ENCODE data around the gene SLC12A2.

The SLC12A2 gene

DNA sequence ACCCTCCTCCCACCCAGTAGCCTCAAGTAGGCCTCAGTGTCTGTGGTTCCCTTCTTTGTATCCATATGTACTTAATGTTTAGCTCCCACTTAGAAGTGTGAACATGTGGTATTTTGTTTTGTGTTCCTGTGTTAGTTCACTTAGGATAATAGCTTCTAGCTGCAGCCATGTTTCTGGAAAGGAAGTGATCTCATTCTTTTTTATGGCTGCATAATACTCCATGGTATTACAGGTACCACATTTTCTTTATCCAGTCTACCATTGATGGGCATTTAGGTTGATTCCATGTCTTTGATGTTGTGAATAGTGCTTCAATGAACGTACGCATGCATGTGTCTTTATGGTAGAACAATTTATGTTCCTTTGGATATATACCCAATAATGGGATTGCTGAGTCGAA is 74.8 kb downstream of the SLC12A2 start:
- no peak overlapping the region for H3K4me3 ChIP-seq (ENCODE audit: low read depth, low read length)

DNA sequence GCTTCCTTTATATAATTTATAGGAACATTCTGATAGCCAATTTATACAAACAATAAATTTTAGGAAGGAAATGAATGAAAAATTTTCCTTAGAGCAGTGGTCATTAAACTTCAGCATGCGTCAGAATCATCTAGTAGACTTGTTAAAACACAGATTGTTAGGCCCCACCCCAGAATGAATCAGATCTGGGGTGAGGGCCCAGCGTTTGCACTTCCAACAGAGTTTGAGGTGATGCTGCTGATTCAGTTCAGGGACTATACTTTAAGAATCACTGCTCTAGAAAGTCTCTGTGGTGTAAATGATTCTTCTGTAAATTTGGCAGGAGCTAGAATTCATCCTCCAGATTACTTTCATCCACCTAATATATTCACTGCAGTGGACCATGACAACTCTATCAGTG is 80.4 kb downstream of the SLC12A2 start:
- H3K4me3 ChIP-seq (ENCODE audit: low read depth, low read length), result no peak overlapping the region

DNA sequence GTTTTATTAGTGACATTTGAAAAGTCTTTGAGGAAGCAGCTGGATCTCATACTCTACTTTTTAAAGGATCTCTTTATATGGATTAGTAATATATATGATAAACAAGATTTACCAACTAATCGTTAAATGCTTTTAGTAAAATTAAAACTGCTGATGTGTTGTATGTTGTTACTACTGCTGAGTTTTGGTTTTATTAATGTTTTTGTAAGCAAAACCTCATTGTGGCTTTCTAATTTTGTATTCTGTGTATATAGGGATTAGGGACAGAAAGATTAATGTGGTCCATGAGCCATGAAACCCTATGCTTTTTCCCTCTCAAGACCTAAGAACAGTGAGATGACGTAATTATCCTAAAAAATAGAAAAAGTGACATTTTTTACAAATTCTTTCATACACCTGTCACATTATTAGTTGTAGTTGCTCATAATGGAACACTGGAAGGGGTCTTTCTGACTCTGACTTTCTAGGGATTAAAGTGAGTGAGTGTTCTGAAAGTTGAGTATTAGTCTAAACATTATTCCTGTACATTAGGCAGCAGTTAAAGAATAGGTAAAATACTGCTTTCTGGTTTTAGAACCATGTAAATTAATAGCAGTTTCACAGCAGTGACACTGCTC is 85.9 kb downstream of the SLC12A2 start:
- H3K4me3 ChIP-seq (ENCODE audit: low read depth, low read length), result no peak overlapping the region

DNA sequence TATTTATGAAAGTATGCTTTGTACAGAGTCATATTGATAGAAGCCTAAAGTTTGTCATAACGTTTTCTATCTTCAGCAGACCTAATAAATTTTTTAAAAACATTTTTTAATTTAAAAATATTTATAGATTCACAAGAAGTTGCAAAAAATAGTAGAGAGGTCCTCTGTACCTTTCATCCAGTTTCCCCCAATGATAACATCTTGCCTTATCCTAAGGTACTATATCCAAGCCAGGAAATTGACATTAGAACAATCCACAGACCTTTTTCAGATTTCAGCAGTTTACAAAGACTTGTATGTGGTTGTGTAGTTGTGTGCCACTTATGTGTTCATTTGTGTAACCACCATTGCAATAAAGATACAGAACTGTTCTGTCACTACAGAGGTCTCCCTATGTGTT is 88.5 kb downstream of the SLC12A2 start:
- H3K4me3 ChIP-seq (ENCODE audit: low read depth, low read length), result no peak overlapping the region

DNA sequence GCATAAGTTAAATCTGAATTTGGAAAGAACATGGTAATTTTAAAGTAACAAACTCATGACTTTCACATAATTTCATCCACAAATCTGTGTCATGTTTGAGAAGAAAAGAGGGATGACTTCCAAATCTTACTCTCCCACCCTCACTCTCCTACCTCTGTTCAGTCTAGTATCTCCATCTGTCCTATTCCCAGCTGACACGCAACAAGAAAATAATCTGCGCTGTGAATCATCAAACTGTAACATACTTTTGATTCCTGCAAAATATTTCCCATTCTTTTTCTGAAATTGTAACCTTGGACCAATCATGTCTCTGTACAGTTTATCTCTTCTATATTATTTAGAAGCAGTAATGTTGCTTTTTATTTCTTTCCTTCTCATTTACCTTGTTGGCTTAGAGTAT is 91.4 kb downstream of the SLC12A2 start:
- H3K4me3 ChIP-seq (ENCODE audit: low read depth, low read length), result no peak overlapping the region

DNA sequence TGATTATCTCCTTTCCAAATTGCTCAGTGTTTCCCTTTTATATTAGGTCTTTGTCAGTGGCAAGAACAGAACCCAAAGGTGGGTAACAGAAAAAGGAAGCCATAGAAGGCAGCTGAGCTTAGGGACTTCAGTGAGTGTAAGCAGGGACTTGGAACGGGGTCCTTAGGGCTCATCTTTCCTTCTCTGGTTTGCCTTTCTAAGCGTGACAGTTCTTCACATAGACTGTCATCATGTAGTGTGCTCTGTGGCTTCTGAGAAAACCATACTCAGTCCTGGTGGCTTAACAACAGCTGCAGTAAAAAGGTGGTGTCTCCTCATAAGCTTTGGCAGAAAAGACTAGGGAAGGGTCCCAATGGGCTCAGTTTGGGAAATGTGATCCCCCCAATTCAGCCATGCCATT is 108.8 kb downstream of the SLC12A2 start:
- no peak overlapping the region for H3K4me3 ChIP-seq (ENCODE audit: low read depth, low read length)

DNA sequence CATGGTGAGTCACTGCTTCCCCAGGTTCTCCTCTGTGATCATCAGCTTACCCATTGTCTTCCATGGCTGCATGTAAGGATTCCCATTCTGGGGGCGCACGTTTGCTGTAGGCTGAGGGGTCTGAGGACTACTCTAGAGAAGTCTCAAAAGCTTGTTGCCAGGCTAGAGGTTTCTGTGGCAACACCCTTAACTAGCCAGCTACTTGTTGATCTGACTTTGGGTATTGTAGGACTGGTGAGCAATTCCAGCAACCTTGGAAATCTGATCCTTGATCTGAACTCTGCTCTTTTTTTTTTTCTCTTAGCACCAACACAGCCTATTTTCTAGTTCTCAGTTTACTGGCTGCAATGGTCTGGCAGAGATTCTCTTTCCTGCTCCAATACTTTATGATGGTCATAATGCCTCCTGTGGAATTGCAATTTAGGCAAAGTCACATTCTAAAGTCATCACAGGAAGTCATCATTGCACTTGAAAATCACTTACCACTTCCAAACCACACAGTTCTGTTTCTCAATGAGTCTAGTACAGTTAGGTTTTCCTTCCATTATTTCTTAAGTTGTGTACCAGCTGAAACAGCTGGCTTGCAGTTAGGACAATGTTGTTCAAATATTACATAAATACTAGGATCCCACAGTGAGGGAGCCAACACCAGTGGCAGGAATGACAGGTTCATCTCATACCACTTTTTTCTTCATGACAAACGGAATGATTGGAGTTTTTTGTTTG is 110.3 kb downstream of the SLC12A2 start:
- no peak overlapping the region for H3K4me3 ChIP-seq (ENCODE audit: low read depth, low read length)

DNA sequence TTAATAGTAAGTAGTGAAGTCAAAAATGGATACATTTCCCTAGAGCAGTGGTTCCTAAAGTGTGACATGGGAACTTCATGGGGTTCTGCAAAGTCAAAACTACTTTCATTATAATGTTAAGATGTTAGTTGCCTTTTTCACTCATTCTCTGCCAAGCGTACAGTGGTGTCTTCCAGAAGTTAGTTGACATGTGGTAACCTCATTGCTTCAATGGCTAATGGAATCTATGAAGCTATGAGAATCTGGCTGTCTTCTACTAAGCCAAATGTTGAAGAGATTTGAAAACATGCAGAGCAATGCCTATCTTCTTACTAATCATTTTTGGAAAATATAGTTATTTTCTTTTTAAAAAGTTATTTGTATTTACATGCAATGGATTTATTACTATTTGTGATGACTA is 111.8 kb downstream of the SLC12A2 start:
- no peak overlapping the region for H3K4me3 ChIP-seq (ENCODE audit: low read depth, low read length)

DNA sequence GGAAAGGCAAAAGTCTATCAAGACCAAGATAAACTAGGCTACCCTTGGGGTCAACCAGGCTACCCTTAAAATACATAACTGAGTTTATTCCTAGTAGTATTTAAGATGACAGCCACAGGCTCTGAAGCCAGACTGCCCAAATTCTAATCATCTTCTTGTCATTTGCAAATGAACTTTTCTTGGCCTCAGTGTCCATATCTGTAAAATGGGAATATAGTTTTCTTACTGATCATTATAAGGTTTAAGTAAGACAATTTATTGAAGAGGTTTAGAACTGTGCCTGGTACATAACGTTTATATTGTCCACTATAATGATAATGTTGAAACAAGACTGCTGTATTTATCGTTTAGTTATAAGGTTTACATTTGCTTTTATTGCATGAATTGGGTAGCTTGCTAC is 112.5 kb downstream of the SLC12A2 start:
- no peak overlapping the region for H3K4me3 ChIP-seq (ENCODE audit: low read depth, low read length)

DNA sequence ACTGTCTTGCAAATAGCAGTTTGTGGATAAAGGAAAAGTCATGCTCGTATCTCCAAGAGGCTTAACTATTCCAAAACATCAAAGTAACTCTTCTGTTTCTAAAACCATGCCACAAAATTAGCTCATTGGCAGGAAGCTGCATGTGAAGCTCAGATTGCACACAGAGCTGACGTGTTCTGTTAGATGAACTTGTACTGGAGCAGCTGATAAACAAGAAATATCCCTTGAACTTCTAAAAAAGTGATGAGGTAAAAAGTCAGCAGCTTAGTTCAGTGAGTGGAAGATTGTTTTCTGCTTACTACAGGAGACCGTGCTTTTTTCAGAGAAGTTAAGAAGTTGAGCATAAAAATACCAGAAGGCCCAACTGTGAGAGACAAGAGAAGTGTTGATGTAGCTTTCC is 113.2 kb downstream of the SLC12A2 start:
- no peak overlapping the region for H3K4me3 ChIP-seq (ENCODE audit: low read depth, low read length)

DNA sequence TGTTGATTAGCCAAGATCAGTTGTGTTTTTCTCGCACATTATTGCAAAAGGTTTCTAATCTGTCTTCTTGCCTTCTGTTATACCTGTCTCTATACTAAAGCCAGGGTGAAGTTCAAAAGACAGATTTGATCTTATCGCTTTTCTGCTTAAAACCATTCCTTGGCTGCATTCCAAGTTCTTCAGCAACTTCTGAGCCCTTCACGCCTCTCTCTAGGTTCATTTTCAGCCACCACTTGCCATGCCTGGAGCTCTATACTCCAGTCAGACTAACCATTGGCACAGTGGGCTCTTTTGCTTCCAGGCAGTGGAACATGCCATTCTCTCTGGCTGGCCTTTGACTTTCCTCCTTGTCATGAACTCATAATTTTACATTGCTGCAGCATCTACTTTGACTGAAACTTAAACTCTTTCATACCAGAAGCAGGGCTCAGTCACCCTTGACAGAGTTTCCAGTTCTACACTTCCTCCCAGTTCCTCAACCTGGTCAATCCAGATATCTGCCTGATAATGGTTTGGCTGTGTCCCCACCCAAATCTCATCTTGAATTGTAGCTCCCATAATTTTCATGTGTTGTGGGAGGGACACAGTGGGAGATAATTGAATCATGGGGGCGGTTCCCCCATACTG is 114.4 kb downstream of the SLC12A2 start:
- H3K4me3 ChIP-seq (ENCODE audit: low read depth, low read length), result no peak overlapping the region

DNA sequence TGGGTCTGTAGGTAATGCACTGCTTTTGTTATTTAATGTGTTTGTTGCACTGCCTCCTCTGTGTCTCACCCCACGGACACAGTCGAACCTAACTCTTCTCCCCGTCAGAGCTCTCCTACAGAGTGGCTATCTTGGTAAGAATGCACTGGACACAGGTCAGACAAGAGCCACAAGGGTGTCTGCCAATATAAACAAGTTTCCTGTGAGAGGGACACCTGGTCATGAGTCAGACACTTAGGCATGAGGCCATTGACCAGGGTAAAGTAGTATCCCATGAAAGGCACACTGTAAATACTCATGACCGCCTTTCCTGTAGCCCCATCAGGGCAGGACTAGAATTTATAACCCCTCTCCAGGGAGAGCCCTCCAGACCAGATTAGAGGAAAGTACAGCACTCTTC is 115.5 kb downstream of the SLC12A2 start:
- H3K4me3 ChIP-seq (ENCODE audit: low read depth, low read length), result no peak overlapping the region

DNA sequence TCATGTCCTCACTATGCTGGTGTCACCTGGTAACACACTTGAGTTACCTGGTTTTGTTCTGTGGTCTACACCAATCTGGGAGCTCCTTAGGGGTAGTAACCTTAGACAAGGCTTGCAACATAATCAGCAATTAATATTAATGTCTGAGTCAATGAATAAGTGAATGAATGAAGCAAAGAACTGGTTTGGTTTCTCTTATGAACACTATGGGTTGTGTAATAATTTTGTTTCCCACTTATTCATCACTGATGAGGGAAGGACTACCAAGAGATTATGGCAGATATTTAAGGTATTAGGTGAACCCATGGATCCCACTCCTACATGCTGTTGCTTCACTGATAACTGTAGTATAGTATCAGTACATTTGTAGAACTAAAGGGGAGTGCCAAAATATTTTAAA is 116.0 kb downstream of the SLC12A2 start:
- no peak overlapping the region for H3K4me3 ChIP-seq (ENCODE audit: low read depth, low read length)

DNA sequence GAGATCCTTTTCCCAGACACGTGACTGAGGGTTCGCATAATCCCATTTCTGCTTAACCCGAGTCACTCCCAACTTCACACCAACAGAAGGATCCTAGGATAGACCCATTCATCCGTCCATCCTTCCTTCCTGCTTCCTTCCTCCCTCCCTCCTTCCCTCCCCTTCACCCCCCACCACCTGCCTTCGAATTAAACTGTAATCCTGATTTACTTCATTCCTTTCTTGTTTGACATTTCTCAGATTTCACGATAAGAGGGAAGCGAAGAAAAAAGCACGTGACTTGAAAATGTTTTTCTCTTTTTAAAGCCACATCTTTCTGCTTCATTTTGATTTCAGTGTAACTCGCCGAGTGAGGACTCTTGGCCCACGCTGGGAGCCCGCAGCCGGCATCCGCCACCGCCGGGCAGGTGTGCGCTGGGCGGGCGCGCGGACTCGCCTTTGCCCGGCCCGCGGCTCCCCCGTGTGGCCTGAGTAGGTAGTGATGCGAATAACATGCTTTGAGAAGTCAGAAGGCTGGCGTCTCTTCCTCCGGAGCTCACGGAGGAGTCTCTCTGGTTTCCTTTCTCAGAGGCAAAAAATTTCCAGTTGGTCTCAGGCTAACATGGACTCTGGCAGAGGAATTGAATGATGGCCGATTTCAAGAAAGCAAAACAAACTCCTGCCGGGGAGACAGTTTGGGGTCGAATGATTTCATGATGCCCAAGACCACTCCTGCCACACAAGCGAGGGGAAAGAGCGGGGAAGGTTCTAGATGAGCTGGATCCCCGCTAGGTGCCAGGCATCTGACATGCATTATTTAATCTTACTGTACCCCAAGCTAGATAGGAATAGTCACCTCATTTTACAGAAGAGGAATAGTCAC is 117.7 kb downstream of the SLC12A2 start:
- H3K4me3 ChIP-seq (ENCODE audit: low read depth, low read length), result no peak overlapping the region

DNA sequence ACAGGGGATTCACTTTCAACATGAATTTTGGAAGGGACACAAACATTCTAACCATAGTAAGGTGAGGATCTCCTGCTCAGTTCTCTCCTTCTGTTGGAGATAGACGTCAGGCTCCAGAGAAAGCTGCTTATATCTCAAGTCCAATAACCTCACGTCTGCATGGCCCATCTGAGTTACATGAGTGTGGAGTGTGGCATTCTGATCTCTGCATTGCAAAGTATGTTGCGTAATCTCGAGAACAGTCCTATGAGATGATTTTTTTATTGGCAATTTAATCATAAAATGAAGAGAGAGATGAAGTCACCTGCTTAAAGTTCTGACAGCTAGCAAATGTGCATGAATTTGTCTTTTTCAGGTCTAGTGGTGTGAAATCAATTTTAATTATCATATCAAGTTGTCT is 118.8 kb downstream of the SLC12A2 start:
- H3K4me3 ChIP-seq (ENCODE audit: low read depth, low read length), result no peak overlapping the region

DNA sequence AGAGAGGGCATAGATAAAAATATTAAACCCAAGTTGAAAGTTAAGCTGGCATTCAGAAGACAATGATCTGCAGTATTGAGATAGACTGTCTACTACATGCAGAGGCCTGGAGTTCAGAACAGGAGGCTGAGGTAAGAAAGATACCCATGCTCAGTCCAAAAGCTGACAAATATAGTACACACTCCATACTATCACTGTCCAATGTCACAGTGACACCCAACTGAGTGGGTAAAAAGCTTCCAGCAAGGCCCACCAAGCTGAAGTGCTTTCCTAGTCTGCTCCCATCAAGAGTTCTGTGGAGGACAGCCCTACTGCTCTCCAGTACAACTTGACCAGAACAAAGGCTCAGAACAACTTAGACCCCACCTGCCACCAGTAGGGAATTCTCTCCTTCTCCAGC is 124.9 kb downstream of the SLC12A2 start:
- H3K4me3 ChIP-seq (ENCODE audit: low read depth, low read length), result no peak overlapping the region

DNA sequence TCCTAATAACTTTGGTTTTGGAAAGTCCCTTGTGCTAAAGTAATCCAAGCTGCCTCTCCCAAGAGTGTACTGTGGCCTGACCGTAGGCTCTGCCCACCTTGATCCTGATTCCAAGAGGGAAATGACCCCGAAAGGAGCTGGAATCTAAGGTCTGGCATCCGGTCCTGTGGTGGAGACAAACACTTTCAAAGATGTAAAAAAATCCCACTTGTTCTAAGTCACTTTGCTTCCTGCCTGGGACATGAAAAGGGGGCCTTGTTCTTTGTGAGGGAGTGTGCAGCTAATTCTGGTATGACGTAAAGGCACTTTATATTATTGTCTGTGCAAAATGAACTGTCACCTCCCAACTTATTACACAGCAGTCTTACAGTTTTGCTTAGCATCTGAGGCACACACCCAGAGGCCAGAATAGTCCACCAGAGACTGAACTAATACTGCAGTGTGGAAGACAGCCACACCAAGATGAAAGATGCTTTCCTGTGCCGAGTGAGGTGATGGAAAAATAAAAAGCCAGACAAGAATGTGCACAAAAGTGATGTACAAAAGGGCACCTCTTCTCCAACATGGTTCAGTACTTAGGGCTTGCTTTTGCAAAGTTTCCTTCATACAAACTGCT is 128.7 kb downstream of the SLC12A2 start:
- H3K4me3 ChIP-seq (ENCODE audit: low read depth, low read length), result no peak overlapping the region

DNA sequence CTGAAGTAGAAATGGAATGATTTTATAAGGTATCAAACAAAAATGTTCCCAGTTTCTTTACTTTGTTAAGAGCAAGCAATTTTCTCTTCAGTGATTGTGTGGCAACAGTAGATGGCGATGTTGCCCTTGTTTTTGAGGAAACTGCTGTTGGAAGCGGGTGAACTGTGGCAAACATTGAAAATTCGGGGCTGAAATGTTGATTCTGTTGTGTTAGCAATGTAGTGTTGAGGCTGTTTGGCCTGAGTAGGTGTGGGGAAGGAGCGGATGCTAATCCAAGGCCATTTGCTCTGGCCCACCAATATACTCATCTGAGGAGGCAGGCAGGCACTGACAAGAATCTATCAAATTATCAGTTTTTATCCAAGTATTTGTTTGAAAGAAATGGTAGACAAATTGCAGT is 129.8 kb downstream of the SLC12A2 start:
- H3K4me3 ChIP-seq (ENCODE audit: low read depth, low read length), result no peak overlapping the region

DNA sequence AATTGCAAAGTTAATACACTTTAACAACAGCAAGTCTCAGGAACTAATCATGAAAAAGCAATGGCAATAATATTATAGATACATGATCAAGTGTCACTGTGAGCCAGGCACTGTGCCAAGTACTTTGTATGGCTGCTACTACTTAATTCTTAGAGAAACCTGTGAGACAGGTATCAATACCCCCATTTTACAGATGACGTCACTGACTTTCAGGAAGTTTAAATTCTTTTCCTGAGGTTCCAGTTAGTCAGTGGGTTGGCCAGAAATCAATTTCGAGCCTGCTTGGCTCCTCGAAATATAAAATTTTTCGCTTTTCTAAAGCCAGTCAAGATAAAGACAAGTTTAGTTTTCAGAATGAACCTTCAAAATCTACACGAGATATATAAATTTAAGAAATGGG is 130.3 kb downstream of the SLC12A2 start:
- no peak overlapping the region for H3K4me3 ChIP-seq (ENCODE audit: low read depth, low read length)

DNA sequence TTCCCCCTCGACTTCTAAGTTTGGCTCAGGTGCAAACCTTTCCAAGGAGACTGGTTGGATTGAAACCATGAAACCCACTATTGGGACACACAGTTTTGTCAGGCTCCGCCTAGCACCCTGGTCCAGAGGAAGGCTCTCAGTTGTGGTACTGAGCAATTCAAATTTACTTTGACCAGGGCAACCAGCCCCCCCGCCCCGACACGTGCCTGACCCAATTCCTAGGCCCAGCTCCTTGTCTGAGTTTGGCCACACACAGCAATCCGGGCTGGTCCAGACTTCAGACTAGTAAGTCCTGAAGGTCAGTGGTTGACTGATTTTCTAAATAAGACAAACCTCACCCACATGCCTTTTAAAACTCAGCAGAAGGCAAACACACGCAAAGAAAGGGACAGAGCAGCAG is 132.7 kb downstream of the SLC12A2 start:
- H3K4me3 ChIP-seq (ENCODE audit: low read depth, low read length), result no peak overlapping the region

DNA sequence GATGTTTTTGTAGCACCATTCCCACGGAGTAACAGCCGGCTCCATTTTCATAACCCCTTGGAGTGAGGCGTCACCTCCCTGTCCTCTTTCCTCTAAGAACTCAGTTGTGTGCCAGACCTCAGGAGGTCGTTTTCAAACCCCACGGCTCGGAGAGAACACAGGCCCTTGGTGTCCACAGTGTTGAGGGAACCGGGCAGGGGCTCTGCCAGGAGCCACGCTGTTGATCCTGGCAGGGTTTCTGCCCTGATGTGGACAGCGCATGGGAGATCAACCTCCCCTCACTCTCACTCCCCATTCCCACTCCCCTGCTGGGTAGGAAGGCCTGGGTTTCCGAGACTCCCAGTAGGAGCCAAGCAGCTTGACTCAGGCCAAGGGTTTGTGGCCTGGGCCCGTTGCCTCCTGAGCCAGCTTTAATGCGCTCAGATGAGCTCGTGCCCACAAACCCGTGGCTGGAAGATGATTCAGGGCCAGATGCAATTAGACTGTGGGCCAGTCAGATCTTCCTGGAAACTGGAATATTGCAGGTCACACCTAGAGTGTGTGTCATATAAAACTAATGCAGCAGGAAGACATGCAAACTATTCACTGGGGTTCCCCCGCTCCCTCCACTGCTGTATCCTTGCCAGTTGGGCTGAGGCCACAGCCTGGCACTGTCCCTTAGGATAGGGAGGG is 133.4 kb downstream of the SLC12A2 start:
- no peak overlapping the region for H3K4me3 ChIP-seq (ENCODE audit: low read depth, low read length)
